ENCODE data around the gene KCNJ4. TPM values are rescaled to one million over a fixed set of nuclear protein-coding genes. Genes with fewer than 3 reads are reported as not detected.

Gene KCNJ4
- total RNA-seq, 1 donor from 2014 or later, result 0.43 TPM

DNA sequence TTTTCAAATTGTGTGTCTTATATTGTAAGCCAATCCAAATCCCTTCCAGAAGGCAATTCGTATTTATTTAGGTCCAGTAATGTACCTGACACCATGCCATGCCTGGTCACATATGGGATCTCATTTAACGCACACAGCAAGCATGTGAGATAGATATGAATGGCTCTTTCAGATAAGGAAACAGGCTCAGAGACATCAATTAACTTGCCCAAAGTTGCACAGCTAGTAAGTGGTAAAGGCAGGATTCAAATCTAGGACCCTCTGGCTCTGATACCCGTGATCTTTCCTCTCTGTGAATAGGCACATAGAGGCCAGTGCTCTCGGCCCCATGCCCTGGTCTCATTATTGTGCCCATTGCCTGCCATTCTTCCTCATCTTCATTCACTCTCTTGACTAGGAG lies 34.3 kb downstream of the KCNJ4 start:
- Mint-ChIP-seq H3K27ac (ENCODE audit: unreplicated experiment) (no peak overlapping the region), H3K36me3 (ENCODE audit: unreplicated experiment) (no peaks in the 10 kb centered on the region), H3K4me3 (ENCODE audit: unreplicated experiment) (no peak overlapping the region), H3K4me1 (ENCODE audit: unreplicated experiment) (no peaks in the 10 kb centered on the region), H3K27me3 (ENCODE audit: unreplicated experiment) (no peaks in the 10 kb centered on the region), H3K9me3 (ENCODE audit: unreplicated experiment) (no peaks in the 10 kb centered on the region)
- TF ChIP-seq, protein P1, sequence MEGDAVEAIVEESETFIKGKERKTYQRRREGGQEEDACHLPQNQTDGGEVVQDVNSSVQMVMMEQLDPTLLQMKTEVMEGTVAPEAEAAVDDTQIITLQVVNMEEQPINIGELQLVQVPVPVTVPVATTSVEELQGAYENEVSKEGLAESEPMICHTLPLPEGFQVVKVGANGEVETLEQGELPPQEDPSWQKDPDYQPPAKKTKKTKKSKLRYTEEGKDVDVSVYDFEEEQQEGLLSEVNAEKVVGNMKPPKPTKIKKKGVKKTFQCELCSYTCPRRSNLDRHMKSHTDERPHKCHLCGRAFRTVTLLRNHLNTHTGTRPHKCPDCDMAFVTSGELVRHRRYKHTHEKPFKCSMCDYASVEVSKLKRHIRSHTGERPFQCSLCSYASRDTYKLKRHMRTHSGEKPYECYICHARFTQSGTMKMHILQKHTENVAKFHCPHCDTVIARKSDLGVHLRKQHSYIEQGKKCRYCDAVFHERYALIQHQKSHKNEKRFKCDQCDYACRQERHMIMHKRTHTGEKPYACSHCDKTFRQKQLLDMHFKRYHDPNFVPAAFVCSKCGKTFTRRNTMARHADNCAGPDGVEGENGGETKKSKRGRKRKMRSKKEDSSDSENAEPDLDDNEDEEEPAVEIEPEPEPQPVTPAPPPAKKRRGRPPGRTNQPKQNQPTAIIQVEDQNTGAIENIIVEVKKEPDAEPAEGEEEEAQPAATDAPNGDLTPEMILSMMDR (IDR thresholded peaks at IDR 0.05), result no peak
- no peak for DNase-seq (ENCODE audit: extremely low spot score, unreplicated experiment)

DNA sequence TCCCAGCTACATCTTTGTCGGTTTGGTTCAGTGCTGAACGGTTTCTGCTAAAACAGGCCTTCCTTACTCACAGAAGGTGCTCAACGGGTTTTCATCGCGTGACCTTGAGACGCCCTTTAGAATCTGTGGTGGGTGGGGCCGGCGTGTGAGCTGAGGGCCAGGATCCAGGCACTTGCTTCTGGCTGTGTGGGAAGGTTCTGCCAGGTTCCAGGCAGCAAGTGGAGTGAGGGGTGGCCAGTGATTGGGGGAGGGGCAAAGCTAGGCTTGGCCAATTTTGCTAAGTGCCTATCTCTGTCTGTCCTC lies 35.2 kb downstream of the KCNJ4 start:
- TF ChIP-seq, protein P1 (IDR thresholded peaks at IDR 0.05), result no peak
- DNase-seq (ENCODE audit: extremely low spot score, unreplicated experiment), result no peak
- no peak overlapping the region for H3K4me3 Mint-ChIP-seq (ENCODE audit: unreplicated experiment)
- no peaks in the 10 kb centered on the region for H3K27me3 Mint-ChIP-seq (ENCODE audit: unreplicated experiment)
- no peak overlapping the region for H3K27ac Mint-ChIP-seq (ENCODE audit: unreplicated experiment)
- H3K4me1 Mint-ChIP-seq (ENCODE audit: unreplicated experiment), result no peaks in the 10 kb centered on the region
- no peaks in the 10 kb centered on the region for H3K36me3 Mint-ChIP-seq (ENCODE audit: unreplicated experiment)
- no peaks in the 10 kb centered on the region for H3K9me3 Mint-ChIP-seq (ENCODE audit: unreplicated experiment)

DNA sequence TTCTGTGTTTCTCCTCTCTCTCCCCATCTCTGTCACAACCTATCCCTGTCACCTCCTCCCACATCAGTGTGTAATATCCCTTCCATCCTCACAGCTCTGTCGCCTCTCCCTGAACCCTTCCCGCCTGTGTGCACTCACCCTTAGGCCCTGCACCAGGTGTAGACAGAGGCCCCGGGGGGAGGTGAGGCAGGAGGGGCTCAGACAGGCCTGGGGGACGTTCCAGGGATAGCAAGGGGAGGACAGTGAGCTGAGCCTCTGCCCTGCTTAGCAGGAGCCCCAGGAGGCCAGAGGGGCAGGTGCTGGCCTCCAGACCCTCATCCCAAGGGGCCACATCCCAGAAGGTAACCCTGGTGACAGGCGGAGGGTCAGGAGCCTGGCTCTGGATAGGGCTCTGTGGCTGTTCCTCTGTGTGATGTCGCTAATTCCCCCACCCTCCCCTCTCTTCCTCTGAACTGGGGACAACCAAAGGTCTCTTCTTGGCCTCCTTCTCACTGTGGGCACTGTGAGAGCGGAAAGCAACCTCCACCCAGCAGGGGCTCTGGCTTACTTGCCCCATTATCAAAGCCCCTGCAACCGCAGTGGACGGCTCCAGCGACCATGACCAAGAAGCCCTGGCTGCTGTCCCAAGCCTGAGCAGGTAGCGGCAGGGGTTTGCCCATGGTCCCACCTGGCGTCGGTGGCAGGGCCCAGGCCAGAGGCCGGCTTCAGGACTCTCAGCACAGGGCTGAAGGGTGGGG lies 35.7 kb downstream of the KCNJ4 start:
- H3K9me3 Mint-ChIP-seq (ENCODE audit: unreplicated experiment), result no peaks in the 10 kb centered on the region
- no peaks in the 10 kb centered on the region for H3K36me3 Mint-ChIP-seq (ENCODE audit: unreplicated experiment)
- no peak overlapping the region for H3K27ac Mint-ChIP-seq (ENCODE audit: unreplicated experiment)
- no peak overlapping the region for H3K4me3 Mint-ChIP-seq (ENCODE audit: unreplicated experiment)
- H3K4me1 Mint-ChIP-seq (ENCODE audit: unreplicated experiment), result no peaks in the 10 kb centered on the region
- no peaks in the 10 kb centered on the region for H3K27me3 Mint-ChIP-seq (ENCODE audit: unreplicated experiment)
- DNase-seq (ENCODE audit: extremely low spot score, unreplicated experiment), result no peak
- TF ChIP-seq, protein P1 (IDR thresholded peaks at IDR 0.05), result no peak

DNA sequence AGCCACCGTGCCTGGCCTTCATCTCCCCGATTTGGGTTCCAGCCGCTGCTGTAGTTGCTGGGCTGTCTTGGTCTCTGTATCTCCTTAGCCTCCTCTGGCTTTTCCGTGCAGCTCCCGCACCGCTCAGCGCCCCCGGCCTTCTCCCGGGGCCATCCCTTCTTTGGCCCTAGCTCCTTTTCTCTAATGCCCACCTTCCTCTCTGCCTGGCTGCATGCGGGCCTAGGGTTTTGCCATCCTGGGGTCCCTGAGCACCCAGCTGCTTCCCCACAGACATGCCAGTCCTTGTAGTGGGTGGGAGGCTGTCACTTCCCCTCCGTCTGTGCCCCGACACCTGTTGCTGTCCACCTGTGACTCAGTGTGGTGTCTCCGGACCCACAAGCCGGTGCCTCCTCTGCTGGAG lies 36.4 kb downstream of the KCNJ4 start:
- Mint-ChIP-seq H3K36me3 (ENCODE audit: unreplicated experiment) (no peaks in the 10 kb centered on the region), H3K9me3 (ENCODE audit: unreplicated experiment) (no peaks in the 10 kb centered on the region), H3K4me3 (ENCODE audit: unreplicated experiment) (no peak overlapping the region), H3K4me1 (ENCODE audit: unreplicated experiment) (no peaks in the 10 kb centered on the region), H3K27ac (ENCODE audit: unreplicated experiment) (no peak overlapping the region), H3K27me3 (ENCODE audit: unreplicated experiment) (no peaks in the 10 kb centered on the region)
- DNase-seq (ENCODE audit: extremely low spot score, unreplicated experiment), result no peak
- TF ChIP-seq, protein P1 (IDR thresholded peaks at IDR 0.05), result no peak

DNA sequence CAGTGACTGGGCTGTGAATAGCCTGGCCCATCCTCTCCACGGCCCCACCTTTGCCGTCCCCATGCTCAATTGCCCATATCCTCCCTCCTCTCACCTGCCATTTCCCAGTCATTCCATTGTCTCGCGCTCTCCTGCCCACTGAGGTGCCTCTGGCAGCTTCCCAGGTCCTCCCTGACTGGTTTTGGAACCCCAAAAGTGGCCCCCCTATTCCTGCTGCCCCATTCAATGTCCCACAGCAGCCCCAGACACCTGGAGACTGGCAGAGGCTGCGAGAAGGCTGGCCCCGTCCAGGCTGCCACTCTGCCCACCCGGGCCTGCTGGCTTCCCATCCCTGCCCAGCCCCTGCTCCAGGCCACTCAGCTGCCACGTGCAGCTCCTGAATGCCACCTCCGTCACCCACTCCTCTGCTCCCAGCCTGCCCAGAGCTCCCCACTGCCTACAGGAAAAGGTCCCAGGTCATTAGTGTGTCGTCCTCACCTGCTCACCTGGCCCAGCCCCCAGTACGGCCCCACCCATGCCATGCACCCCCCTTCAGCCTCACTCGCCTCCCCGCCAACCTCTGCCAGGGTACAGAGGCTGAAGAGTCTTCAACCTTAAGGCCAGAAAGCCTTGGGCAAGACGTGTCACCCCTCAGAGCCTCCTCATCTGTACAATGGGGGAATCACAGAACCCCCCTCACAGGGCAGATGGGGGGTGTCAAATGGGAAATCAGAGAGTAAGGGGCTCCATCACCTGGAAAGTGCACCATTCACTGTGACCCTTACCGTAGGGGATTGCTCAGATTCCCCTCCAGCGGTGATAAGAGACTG lies 37.5 kb downstream of the KCNJ4 start:
- Mint-ChIP-seq H3K4me3 (ENCODE audit: unreplicated experiment) (no peak overlapping the region), H3K27ac (ENCODE audit: unreplicated experiment) (no peak overlapping the region), H3K4me1 (ENCODE audit: unreplicated experiment) (no peaks in the 10 kb centered on the region), H3K27me3 (ENCODE audit: unreplicated experiment) (no peaks in the 10 kb centered on the region), H3K9me3 (ENCODE audit: unreplicated experiment) (no peaks in the 10 kb centered on the region), H3K36me3 (ENCODE audit: unreplicated experiment) (no peaks in the 10 kb centered on the region)
- peak; percentile 78 for DNase-seq (ENCODE audit: extremely low spot score, unreplicated experiment)
- TF ChIP-seq, protein P1 (IDR thresholded peaks at IDR 0.05), result no peak

All from osteocyte (in vitro differentiated cells).